OCI-LY7 (cell line): ENCODE measurements around the gene GNB5. TPM values are rescaled to one million over a fixed set of nuclear protein-coding genes. Genes with fewer than 3 reads are reported as not detected.

Experiments used
- BruUV-seq: library from RNA; stranded (reverse); fragments of 400-500 nt; replicated peaks from 2 replicates; lab custom pipeline; 2021; lab: Mats Ljungman, UMichigan
- CTCF ChIA-PET: fragments of 300-600 bp; sonication (Branson Sonifier 250); formaldehyde crosslinking; loops from one replicate; lab custom pipeline; 2022; ENCODE audit warnings: antibody characterized with exemption; ENCODE audit not compliant: unreplicated experiment; lab: Charles Lee
- POLR2A ChIA-PET: fragments of 300-600 bp; sonication (Branson Sonifier 250); formaldehyde crosslinking; loops from one replicate; lab custom pipeline; 2022; ENCODE audit warnings: antibody characterized with exemption; lab: Charles Lee
- DNase-seq: peaks from one replicate; pipeline ENCODE4 v3.0.0-alpha.2; 2015; ENCODE audit warnings: low spot score
- H2AFZ ChIP-seq: fragments of 200-600 bp; sonication (generic), shearing (Covaris generic); 2 replicates; pipeline ENCODE4 v1.6.1; 2014; ENCODE audit warnings: mild to moderate bottlenecking, antibody characterized with exemption, low read length, moderate library complexity
- H3K27ac ChIP-seq: fragments of 200-600 bp; sonication (generic); 2 replicates; pipeline ENCODE4 v1.5.1; 2014; ENCODE audit warnings: mixed run types, low read depth, mild to moderate bottlenecking, moderate library complexity, low read length, inconsistent platforms; ENCODE audit not compliant: poor library complexity, severe bottlenecking
- H3K36me3 ChIP-seq: fragments of 200-600 bp; sonication (generic); 2 replicates; pipeline ENCODE4 v1.6.1; 2014; ENCODE audit warnings: mild to moderate bottlenecking, antibody characterized with exemption, low read length, moderate library complexity, mixed read lengths; ENCODE audit not compliant: insufficient read depth
- H3K4me1 ChIP-seq: fragments of 200-600 bp; sonication (generic); 2 replicates; pipeline ENCODE4 v1.5.1; 2014; ENCODE audit warnings: mild to moderate bottlenecking, low read length; ENCODE audit not compliant: insufficient read depth, poor library complexity, severe bottlenecking
- H3K4me2 ChIP-seq: fragments of 200-600 bp; sonication (generic); 2 replicates; pipeline ENCODE4 v1.6.1; 2014; ENCODE audit warnings: mild to moderate bottlenecking, low read length
- H3K4me3 ChIP-seq: fragments of 200-600 bp; sonication (generic); 2 replicates; pipeline ENCODE4 v1.5.1; 2014; ENCODE audit warnings: mild to moderate bottlenecking, low read depth, low read length; ENCODE audit not compliant: poor library complexity, severe bottlenecking
- H3K79me2 ChIP-seq: fragments of 200-600 bp; sonication (generic); 2 replicates; pipeline ENCODE4 v1.6.1; 2016; ENCODE audit warnings: low read depth, mild to moderate bottlenecking, low read length, moderate library complexity, mixed read lengths; ENCODE audit not compliant: insufficient read depth
- H3K9me2 ChIP-seq: fragments of 200-600 bp; sonication (generic); 2 replicates; pipeline ENCODE4 v1.6.1; 2016; ENCODE audit warnings: mild to moderate bottlenecking, low read length, mixed read lengths; ENCODE audit not compliant: insufficient read depth
- H3K9me3 ChIP-seq: fragments of 200-600 bp; sonication (generic); 2 replicates; pipeline ENCODE4 v1.6.1; 2014; ENCODE audit warnings: mild to moderate bottlenecking, mixed run types, low read length, mixed read lengths
- H4K20me1 ChIP-seq: fragments of 200-600 bp; sonication (generic); 2 replicates; pipeline ENCODE4 v1.6.1; 2014; ENCODE audit warnings: mild to moderate bottlenecking, antibody characterized with exemption, low read length, moderate library complexity, mixed read lengths; ENCODE audit not compliant: insufficient read depth
- CTCF ChIP-seq: fragments of 200-600 bp; sonication (generic); conservative IDR thresholded peaks from 2 replicates; pipeline ENCODE4 v1.5.1; 2014; ENCODE audit warnings: mild to moderate bottlenecking, antibody characterized with exemption, low read length, moderate library complexity, mixed read lengths
- EZH2phosphoT487 ChIP-seq: fragments of 200-600 bp; sonication (generic); IDR thresholded peaks from 2 replicates; pipeline ENCODE4 v1.6.1; 2018; ENCODE audit warnings: low read depth, borderline replicate concordance, mild to moderate bottlenecking, mixed run types, antibody characterized with exemption, low read length, moderate library complexity, mixed read lengths
- intact Hi-C: fragments of 100-400 bp; cut with micrococcal nuclease; formaldehyde crosslinking; loops from one replicate; pipeline ENCODE4 v1.10.0; 2022; ENCODE audit not compliant: unreplicated experiment
- total RNA-seq, 2 experiments: library from RNA; depleted of rRNA in 1 of 2; stranded (reverse); fragments of >200 nt in 1 of 2; shearing (Covaris generic) in 1 of 2; gene quantifications; 2 replicates each; pipeline ENCODE4 v1.2.3, GENCODE V29; 2014 to 2022

The GNB5 gene
- total RNA-seq, 2 experiments from 2014 or later: 49.0 to 53.9 TPM

DNA sequence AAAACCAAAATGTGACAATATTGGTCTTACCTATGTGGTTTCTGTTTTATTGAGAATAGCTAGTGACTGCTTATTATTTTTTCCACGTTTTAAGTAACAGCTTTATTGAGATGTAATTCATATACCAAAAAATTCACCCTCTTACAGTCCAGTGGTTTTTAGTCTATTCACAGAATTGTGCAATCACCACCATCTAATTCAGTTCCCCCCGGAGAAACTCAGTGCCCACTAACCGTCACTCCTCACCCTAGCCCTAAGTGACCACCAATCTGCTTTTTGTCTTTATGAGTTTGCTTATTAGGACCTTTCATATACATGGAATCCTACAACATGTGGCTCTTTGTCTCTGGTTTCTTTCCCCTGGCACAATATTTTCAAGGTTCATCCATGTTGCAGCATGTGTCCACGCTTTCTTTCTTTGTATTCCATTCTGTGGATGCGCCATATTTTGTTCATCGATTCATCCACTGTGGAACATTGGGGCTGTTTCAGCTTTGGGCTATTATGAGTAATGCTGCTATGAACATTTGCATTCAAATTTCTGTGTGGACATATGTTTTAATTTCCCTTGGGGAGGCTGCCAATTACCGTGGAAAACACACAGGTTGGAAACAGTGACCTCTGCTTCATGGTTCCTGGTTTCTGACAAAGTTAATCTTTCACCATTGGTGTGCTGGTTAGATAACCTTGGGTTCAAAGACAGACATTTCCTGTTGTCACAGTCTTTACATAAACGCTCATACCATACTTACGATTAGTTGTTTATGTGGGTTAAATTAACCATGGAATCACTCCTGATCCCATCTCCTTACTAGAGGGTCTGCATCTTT is 75.4 kb downstream of the GNB5 start:
- Histone ChIP-seq H2AFZ (no peak overlapping the region), H3K4me3 (no peak overlapping the region), H3K9me2 (no peaks in the 10 kb centered on the region), H4K20me1 (no peaks in the 10 kb centered on the region), H3K9me3 (no peaks in the 10 kb centered on the region), H3K27ac (no peak overlapping the region), H3K4me2 (no peak overlapping the region), H3K4me1 (no peaks in the 10 kb centered on the region), H3K36me3 (no peaks in the 10 kb centered on the region), H3K79me2 (no peaks in the 10 kb centered on the region)
- no peak for DNase-seq
- TF ChIP-seq EZH2phosphoT487 (no peak), CTCF (no peak)
- BruUV-seq: TSS peak; percentile 39
- ChIA-PET CTCF (no interaction called here), POLR2A (no interaction called here)
- intact Hi-C loops: no loop called here

DNA sequence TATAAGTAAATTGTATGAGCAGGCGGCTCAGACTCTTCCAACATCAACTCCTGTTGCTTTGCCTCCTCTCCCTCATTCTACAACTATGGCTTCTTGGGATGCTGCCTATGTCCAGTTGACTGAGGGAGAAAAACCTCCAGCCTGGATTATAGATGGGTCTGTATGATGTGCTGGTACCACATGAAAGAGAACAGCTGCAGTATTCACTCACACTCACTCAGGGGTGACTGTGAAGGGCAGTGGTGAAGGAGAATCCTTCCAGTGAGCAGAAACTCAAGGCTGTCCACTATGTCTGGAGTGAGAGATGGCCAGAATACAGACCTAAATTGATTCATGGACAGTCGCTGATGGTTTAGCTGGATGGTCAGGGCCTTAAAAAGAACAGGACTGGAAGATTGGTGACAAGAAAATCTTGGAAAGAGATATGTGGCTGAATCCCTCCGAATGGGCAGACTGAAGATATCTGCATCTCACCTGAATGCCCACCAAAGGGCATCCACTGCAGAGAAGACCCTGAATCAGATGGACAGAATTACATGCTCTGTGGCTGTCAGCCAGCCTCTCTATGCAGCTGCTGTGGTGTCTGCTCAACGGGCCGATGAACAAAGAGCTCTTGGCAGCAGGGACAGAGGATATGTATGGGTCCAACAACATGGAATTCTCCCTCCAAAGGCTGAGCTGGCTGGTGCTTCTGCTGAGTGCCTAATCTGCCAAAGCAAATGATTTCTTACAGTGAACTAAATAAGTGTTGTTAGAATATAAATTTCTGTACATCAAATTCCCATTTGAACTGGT is 76.7 kb downstream of the GNB5 start:
- DNase-seq: no peak
- no peak overlapping the region for H3K27ac ChIP-seq
- intact Hi-C loops: no loop called here
- peaks cover 8% of the 10 kb centered on the region for H3K4me1 ChIP-seq
- ChIA-PET POLR2A (no interaction called here), CTCF (interaction anchor here (0.9 kb wide), 1 partner anchor 11 kb away, joined by 3 read pairs; no protein-coding TSS in a partner anchor)
- no peak overlapping the region for H3K4me2 ChIP-seq
- no peaks in the 10 kb centered on the region for H4K20me1 ChIP-seq
- no peaks in the 10 kb centered on the region for H3K9me3 ChIP-seq
- TF ChIP-seq CTCF: no peak
- no peak for TF ChIP-seq EZH2phosphoT487
- no peak overlapping the region for H3K4me3 ChIP-seq
- no peaks in the 10 kb centered on the region for H3K9me2 ChIP-seq
- H2AFZ ChIP-seq: no peak overlapping the region
- no TSS peak for BruUV-seq
- H3K36me3 ChIP-seq: no peaks in the 10 kb centered on the region
- H3K79me2 ChIP-seq: no peaks in the 10 kb centered on the region

- BruUV-seq: no TSS peak
- Histone ChIP-seq H3K9me3 (no peaks in the 10 kb centered on the region), H3K4me2 (no peak overlapping the region), H3K9me2 (no peaks in the 10 kb centered on the region), H3K79me2 (no peaks in the 10 kb centered on the region), H3K27ac (no peak overlapping the region), H3K4me1 (peaks cover 12% of the 10 kb centered on the region), H3K4me3 (no peak overlapping the region), H2AFZ (no peak overlapping the region), H3K36me3 (no peaks in the 10 kb centered on the region), H4K20me1 (no peaks in the 10 kb centered on the region)
- POLR2A ChIA-PET: no interaction called here
- intact Hi-C loops: no loop called here
- CTCF ChIA-PET: interaction anchor here (0.9 kb wide), 1 partner anchor 11 kb away, joined by 3 read pairs; no protein-coding TSS in a partner anchor
- no peak for DNase-seq
- TF ChIP-seq CTCF (no peak), EZH2phosphoT487 (no peak)
Observed at GRCh38 chr15:52113708-52114107, 77.5 kb downstream of the GNB5 start.
